RWPE2 (cell line): Measurements from ENCODE around the gene LETM1.

ENCODE experiments used
- ATAC-seq: fragments of 200-7000 bp; cut with Tn5 transposase; 3 replicates; pipeline ENCODE4 v1.9.1; 2021; ENCODE audit warnings: low read depth
- DNase-seq: peaks from one replicate; pipeline ENCODE4 v3.0.0-alpha.2; 2020; ENCODE audit warnings: low spot score
- H3K27ac ChIP-seq: fragments of 450-650 bp; 2 replicates; pipeline ENCODE4 v1.5.1; 2017; ENCODE audit warnings: mild to moderate bottlenecking; ENCODE audit not compliant: poor library complexity, severe bottlenecking
- H3K27me3 ChIP-seq: fragments of 250-450 bp; sonication (Bioruptor Pico); 2 replicates; pipeline ENCODE4 v1.5.1; 2021; ENCODE audit warnings: mild to moderate bottlenecking, moderate library complexity; ENCODE audit not compliant: insufficient read depth, poor library complexity, severe bottlenecking
- H3K36me3 ChIP-seq: fragments of 250-450 bp; sonication (Bioruptor Pico); 2 replicates; pipeline ENCODE4 v1.5.1; 2020; ENCODE audit warnings: low read depth, mild to moderate bottlenecking, moderate library complexity
- H3K4me1 ChIP-seq: fragments of 250-450 bp; sonication (Bioruptor Pico); 2 replicates; pipeline ENCODE4 v1.5.1; 2021; ENCODE audit warnings: mild to moderate bottlenecking, moderate library complexity; ENCODE audit not compliant: insufficient read depth, poor library complexity, severe bottlenecking
- H3K4me3 ChIP-seq: fragments of 250-450 bp; sonication (Bioruptor Pico); 2 replicates; pipeline ENCODE4 v1.5.1; 2021; ENCODE audit warnings: mild to moderate bottlenecking, moderate library complexity; ENCODE audit not compliant: severe bottlenecking
- H3K9me3 ChIP-seq: fragments of 250-450 bp; sonication (Bioruptor Pico); 2 replicates; pipeline ENCODE4 v1.5.1; 2021; ENCODE audit warnings: mild to moderate bottlenecking, moderate library complexity; ENCODE audit not compliant: severe bottlenecking
- TF ChIP-seq, protein P1 (sequence below): fragments of 450-650 bp; IDR thresholded peaks from one replicate; pipeline ENCODE4 v1.5.1; 2017; ENCODE audit warnings: mild to moderate bottlenecking, moderate library complexity; ENCODE audit not compliant: poor library complexity, severe bottlenecking

Gene LETM1

DNA sequence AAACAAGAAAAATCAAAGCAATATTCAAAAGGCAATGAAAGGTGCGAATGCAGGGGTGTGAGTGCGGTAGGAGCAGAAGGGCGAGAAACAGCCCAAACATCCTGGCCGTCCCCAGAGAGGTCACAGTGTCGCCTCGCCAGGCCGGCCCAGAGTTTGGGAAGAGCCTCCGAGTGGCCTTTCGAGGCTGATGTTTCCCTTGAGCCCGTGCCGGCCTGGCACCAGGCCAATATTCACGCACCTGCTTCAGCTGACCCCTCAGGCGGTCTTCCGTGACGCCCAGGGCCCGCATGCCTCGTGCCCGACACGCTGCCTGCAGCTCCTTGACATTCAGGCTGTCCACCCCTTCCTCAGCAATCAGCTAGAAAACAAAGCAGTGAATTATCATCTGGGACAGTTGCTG lies 30.6 kb downstream of the LETM1 start:
- DNase-seq (no peak), ATAC-seq (no peak)
- H3K9me3 ChIP-seq: no peaks in the 10 kb centered on the region
- H3K27ac ChIP-seq: no peak overlapping the region
- H3K4me3 ChIP-seq: no peak overlapping the region
- no peaks in the 10 kb centered on the region for H3K4me1 ChIP-seq
- no peaks in the 10 kb centered on the region for H3K27me3 ChIP-seq
- H3K36me3 ChIP-seq: peaks cover 62% of the 10 kb centered on the region
- TF ChIP-seq, protein P1, sequence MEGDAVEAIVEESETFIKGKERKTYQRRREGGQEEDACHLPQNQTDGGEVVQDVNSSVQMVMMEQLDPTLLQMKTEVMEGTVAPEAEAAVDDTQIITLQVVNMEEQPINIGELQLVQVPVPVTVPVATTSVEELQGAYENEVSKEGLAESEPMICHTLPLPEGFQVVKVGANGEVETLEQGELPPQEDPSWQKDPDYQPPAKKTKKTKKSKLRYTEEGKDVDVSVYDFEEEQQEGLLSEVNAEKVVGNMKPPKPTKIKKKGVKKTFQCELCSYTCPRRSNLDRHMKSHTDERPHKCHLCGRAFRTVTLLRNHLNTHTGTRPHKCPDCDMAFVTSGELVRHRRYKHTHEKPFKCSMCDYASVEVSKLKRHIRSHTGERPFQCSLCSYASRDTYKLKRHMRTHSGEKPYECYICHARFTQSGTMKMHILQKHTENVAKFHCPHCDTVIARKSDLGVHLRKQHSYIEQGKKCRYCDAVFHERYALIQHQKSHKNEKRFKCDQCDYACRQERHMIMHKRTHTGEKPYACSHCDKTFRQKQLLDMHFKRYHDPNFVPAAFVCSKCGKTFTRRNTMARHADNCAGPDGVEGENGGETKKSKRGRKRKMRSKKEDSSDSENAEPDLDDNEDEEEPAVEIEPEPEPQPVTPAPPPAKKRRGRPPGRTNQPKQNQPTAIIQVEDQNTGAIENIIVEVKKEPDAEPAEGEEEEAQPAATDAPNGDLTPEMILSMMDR: no peak

DNA sequence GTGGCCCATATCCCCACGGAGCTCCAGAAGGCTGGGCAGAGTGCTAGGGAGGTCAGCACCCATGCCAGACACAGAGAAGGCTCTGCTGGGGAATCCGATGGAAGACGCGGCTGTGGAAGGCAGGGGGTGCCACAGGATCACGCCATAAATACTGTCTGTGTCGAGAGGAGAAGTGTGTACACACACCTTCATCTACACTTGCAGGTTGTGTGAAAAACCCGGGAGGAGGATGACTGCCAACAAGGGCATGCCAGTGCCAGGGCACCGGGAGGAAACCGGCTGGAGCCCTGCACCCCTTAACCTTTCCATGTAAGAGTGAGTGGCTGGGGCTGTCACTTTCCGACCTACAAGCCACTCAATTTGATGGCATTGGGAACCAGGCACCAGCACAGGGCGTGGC lies 31.2 kb downstream of the LETM1 start:
- TF ChIP-seq, protein P1: no peak
- no peaks in the 10 kb centered on the region for H3K27me3 ChIP-seq
- peaks cover 62% of the 10 kb centered on the region for H3K36me3 ChIP-seq
- no peak overlapping the region for H3K27ac ChIP-seq
- no peaks in the 10 kb centered on the region for H3K4me1 ChIP-seq
- DNase-seq (no peak), ATAC-seq (no peak)
- no peak overlapping the region for H3K4me3 ChIP-seq
- no peaks in the 10 kb centered on the region for H3K9me3 ChIP-seq

DNA sequence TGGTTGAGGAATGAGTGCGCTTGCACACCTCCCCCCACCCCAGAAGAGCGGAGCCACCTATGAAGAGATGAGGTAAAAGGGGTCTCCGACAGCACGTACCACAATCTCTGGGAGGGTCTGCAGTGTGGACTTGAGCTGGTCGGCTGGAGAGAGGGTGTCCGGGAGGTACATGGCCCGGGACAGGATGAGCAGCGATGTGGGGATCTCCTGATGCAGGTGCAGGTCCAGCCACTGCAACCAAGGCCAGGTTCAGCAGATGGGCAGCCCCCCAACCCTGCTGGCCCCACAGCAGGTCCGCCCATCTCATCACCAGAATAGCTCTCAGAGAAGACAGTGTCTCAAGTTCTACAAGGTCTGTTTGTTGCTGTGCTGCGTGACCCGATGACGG lies 32.4 kb downstream of the LETM1 start:
- no peak for DNase-seq
- Histone ChIP-seq H3K27ac (no peak overlapping the region), H3K9me3 (no peaks in the 10 kb centered on the region), H3K36me3 (peaks cover 73% of the 10 kb centered on the region), H3K4me3 (no peak overlapping the region), H3K4me1 (no peaks in the 10 kb centered on the region), H3K27me3 (no peaks in the 10 kb centered on the region)
- ATAC-seq: no peak
- TF ChIP-seq, protein P1: no peak

DNA sequence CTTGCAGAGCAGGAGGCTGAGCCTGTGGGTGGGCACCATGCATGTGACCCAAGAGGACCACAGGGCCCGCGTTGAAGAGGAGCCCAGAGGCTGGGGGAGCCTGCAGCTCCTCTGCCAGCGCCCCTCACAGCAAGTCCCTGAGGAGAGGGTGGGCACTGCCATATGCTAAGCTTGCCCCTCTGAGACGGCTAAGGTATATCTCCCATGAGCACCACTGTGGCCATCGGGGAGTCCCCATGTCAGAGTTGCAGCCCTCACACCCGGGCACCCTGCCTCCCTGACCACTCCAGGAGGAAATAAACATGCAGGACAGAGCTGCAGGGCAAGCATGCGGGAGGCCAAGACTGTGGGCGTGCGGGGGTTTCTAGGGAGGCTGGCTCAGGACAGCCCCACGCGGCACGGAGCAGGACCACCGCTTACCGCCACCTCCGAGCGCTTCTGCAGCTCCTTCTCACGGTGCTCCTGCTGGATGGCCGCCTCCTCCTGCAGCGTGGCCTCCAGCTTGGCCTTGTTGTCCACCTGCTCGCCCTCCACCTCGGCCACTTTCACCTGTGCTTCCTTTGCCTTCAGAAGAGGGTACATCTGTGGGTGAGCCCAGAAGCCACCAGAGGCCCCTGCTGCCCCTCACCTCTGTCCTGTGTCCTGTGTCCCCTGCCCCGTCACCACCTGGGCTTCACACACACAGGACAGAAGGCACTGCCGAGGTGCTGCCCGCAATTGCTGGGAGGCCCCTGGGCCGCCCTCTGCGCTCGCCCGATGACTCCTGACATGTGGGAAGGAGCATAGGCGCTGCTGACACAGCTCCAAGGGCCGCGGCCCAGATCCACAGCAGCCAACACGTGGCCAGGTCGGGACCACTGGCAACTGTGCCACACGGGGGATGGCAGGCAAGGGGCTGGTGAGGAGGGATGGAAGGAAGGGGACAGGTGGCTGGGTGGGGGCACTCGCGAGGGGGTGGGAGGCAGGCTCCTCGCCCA lies 33.1 kb downstream of the LETM1 start:
- Histone ChIP-seq H3K4me3 (no peak overlapping the region), H3K27me3 (no peaks in the 10 kb centered on the region), H3K36me3 (peaks cover 80% of the 10 kb centered on the region), H3K9me3 (no peaks in the 10 kb centered on the region), H3K27ac (no peak overlapping the region), H3K4me1 (no peaks in the 10 kb centered on the region)
- DNase-seq: no peak
- TF ChIP-seq, protein P1: no peak
- no peak for ATAC-seq
